Measurements from ENCODE around the gene RXRA. TPM values are rescaled to one million over a fixed set of nuclear protein-coding genes. Genes with fewer than 3 reads are reported as not detected.

RXRA gene
- total RNA-seq, 1 experiment from 2014 or later, result 29.9 TPM

DNA sequence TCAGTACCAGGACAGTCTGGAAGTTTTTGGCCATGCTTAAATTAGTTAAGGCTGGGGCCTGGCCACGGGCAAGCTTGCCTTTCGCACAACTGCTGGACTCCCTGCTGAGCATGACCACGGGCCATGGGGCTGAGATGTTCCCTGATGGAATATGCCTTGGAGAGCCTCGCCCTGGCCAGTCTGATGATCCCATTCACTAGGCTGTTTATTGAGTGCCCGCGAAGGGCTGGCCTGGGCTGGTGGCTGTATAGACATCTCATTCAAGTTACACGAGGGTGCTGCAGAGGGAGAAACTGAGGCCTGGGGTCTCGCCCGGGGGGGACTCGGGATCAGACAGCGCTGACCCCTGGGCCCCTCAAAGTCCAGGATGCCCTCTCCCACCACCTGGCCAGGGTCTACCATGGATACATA is 7.8 kb upstream of the RXRA start:
- Mint-ChIP-seq H3K27ac (no peak overlapping the region), H3K9me3 (no peaks in the 10 kb centered on the region; a peak in 1 of 5 replicates), H3K4me1 (peaks cover 20 to 38% of the 10 kb centered on the region in 2 experiments), H3K36me3 (ENCODE audit: insufficient read depth in 1 of 3, low read depth in 3 of 3) (no peaks in the 10 kb centered on the region), H3K27me3 (ENCODE audit: low read depth) (no peaks in the 10 kb centered on the region; the same call in 1 of the 2 replicates), H3K4me3 (no peak overlapping the region)
- Histone ChIP-seq H3K9me3 (ENCODE audit: control insufficient read depth, low read depth, low read length) (no peaks in the 10 kb centered on the region), H3K23me2 (ENCODE audit: insufficient read length, low read depth, low read length, poor library complexity, severe bottlenecking) (no peaks in the 10 kb centered on the region), H2BK12ac (ENCODE audit: insufficient read length, low read depth, low read length) (no peak overlapping the region), H2BK20ac (ENCODE audit: low read depth, low read length, poor library complexity, severe bottlenecking) (no peak overlapping the region), H4K5ac (ENCODE audit: insufficient read length, low read depth, low read length) (no peak overlapping the region), H3K4ac (ENCODE audit: low read depth, low read length) (no peak overlapping the region), H3K56ac (ENCODE audit: insufficient read length, low read depth, low read length) (no peak overlapping the region), H3K18ac (ENCODE audit: insufficient read length, low read depth, low read length) (no peak overlapping the region), H3T11ph (ENCODE audit: low read length) (no peak overlapping the region), H2BK15ac (ENCODE audit: low read depth, low read length) (no peak overlapping the region), H4K91ac (ENCODE audit: insufficient read length, low read depth, low read length) (no peak overlapping the region), H2AFZ (ENCODE audit: low read length) (no peak overlapping the region), H3K79me1 (ENCODE audit: insufficient read depth, low read depth, low read length, poor library complexity, severe bottlenecking) (no peaks in the 10 kb centered on the region), H4K20me1 (ENCODE audit: control insufficient read depth, insufficient read depth, insufficient read length) (no peaks in the 10 kb centered on the region), H3K4me1 (ENCODE audit: insufficient read depth, low read length) (no peaks in the 10 kb centered on the region), H3K14ac (ENCODE audit: insufficient read depth, low read length) (no peak overlapping the region; the same call in 1 of the 2 replicates), H4K8ac (replicated peaks; ENCODE audit: insufficient read length, low read depth, low read length) (no peak overlapping the region), H3K9ac (ENCODE audit: extremely low read depth, insufficient read length, low read length) (no peak overlapping the region), H2BK120ac (ENCODE audit: low read depth, low read length, poor library complexity, severe bottlenecking) (no peak overlapping the region), H3K4me2 (ENCODE audit: insufficient read depth, insufficient read length, low read length) (no peak overlapping the region), H3K79me2 (ENCODE audit: insufficient read depth, low read length) (no peaks in the 10 kb centered on the region), H3K23ac (ENCODE audit: insufficient read length, low read depth, low read length) (no peak overlapping the region), H3K27me3 (ENCODE audit: insufficient read depth, low read length) (no peaks in the 10 kb centered on the region), H2BK5ac (ENCODE audit: insufficient read length, low read length) (no peak overlapping the region), H3K27ac (ENCODE audit: insufficient read length, low read depth, low read length) (no peak overlapping the region), H2AK5ac (ENCODE audit: insufficient read length, low read length) (no peak overlapping the region)
- WGBS (ENCODE audit: extremely low coverage, insufficient read length, low lambda C conversion rate), result no CpG with 5 or more reads among the region's 11 CpGs
- TF ChIP-seq, protein P1, sequence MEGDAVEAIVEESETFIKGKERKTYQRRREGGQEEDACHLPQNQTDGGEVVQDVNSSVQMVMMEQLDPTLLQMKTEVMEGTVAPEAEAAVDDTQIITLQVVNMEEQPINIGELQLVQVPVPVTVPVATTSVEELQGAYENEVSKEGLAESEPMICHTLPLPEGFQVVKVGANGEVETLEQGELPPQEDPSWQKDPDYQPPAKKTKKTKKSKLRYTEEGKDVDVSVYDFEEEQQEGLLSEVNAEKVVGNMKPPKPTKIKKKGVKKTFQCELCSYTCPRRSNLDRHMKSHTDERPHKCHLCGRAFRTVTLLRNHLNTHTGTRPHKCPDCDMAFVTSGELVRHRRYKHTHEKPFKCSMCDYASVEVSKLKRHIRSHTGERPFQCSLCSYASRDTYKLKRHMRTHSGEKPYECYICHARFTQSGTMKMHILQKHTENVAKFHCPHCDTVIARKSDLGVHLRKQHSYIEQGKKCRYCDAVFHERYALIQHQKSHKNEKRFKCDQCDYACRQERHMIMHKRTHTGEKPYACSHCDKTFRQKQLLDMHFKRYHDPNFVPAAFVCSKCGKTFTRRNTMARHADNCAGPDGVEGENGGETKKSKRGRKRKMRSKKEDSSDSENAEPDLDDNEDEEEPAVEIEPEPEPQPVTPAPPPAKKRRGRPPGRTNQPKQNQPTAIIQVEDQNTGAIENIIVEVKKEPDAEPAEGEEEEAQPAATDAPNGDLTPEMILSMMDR (conservative IDR thresholded peaks at IDR 0.05), result no peak
- DNase-seq, result no peak
